GM18868 (cell line): ENCODE data around the gene PEX5L.

Experiments used
- ATAC-seq: cut with Tn5 transposase; IDR thresholded peaks from one replicate; pipeline ENCODE4 v1.9.1; 2021; ENCODE audit warnings: mild to moderate bottlenecking, moderate library complexity; ENCODE audit not compliant: unreplicated experiment

PEX5L gene

DNA sequence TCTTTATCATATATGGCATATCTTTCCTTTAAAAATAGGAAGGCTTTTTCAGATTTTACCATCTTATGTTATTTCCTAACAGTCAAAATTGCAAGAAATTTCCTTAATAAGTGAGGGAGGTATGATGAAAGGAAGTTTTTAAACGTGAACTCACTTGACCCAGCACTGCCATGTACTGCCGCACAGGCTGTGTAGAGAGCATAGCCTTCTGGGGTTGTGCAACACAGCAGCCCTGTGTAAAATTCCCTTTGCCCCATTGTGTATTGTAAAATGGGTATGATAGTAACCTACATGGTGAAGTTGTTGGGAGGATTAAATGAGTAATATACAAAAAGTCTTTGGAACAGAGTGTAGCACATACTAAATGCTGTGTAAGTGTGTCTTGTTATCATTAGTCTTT is 78.6 kb downstream of the PEX5L start:
- ATAC-seq = no peak

DNA sequence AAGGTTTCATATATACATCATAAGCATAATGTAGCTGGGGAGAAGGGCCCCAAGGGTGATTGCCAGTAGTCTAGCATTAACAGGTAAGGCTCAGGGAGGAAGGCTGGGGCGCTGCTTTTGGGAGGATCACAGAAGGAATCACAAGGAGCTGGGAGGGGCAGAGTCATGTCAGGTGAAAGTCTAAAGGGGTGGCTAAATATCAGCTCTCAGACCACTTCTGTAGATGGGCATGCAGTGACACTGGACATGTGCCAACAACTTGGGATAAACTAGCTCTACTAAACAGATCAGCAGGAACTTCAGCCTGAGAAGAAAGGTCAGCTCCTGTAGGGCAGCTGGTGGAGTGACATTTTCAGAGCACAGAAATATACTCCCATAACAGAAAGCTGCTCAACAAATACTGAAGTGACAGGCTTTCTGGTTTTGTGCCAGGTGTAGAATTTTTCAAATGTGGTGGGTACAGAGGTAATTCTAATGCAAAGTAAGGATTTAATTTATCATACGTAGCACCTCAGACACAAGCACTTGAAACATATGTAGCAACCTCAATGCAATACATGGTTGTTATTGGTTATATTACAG is 79.4 kb downstream of the PEX5L start:
- ATAC-seq = no peak

DNA sequence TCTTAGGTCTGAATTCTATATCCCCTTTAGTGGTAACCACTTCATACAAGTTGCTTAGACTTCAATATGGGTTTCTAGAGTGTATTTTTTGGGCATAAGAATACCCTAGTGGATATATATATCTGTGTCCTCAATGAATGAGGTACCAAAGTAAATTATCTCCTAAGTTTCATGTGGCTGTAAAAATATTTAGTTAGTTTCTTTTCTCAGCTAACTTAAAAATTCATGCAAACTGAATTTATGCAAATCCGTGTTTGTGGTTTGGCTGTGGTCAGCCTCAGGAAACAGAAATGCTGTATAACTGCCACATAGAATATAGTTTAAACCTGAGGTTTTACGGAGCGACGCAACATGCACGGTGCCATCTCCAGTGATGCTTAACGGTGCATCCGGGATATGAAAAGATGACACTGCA is 80.3 kb downstream of the PEX5L start:
- ATAC-seq = peak; percentile 92

DNA sequence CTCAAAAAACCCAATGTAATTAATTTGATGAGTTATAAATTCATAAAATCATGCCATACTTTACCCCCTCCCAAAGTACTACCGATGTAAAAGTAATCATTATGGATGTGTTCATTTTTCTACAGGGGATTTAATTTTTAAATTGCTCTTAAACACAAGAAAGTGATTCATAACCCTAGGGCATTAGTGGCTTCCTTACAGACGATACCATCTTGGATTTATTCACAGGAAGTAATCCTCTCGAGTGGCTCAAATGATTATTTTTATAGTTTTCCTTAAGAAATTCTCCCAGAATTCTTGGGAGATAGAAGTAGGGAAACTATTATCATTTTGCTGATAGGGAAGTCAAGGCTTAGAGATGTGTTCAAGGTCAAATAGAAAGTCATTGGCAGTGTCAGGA is 80.9 kb downstream of the PEX5L start:
- no peak for ATAC-seq

DNA sequence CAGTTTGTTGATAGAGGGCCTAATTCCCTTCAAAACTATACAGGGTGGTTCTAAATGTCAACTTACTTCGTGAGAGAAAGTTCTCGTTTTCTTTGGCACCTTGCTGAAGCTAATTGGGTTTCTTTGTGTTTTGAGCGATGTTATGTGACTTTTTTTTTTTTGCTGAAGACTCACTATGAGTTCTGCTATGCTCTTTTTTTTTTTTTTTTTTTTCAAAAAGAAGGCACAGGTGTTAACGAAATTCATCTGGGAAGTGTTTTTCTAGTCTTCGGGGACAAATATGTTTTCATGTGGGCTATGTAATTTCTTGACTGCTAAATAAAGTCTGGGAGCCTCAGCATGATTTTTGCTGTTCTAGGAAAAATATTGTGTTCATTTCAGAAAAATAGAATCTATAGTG is 81.5 kb downstream of the PEX5L start:
- no peak for ATAC-seq

DNA sequence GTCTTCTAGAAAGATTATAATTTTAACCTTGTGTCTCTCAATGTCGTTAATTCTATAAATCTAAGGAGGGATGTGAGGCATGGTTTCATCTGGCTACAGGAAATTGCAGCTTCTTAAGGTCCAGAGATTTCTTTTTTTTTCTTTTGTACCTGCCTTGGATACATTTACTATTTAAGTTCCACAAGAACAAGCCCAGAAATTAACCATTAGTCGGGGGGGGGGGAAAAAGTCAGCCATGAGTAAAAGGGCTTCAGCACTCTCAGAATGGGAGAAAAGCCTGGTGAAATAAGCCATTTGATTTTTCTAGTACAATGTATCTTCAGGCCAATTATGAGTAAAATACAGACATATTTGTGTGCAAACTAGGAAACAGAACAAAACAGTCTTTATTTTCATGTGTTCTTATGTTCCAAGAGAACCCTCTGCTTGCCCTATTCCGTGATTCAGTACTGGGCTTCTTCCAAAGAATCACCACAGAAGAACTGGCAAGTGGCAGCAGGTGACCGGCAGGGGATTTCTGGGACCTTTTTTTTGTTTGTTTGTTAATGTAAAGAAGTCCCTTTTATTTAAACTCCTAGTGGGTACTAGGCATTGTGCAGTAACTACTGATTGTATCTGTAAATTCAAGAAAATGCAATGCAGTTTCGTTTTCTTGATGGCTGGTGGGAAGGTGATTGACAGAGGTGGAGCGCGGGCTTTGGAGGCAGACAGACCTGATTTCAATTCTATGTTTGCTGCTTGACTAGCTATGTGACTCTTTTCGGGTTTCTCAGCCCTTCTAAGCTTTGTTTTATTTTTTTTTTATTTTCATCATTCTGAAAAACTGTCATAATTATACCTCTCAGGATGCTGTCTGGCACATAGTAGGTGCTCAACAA is 82.5 kb downstream of the PEX5L start:
- ATAC-seq = no peak

DNA sequence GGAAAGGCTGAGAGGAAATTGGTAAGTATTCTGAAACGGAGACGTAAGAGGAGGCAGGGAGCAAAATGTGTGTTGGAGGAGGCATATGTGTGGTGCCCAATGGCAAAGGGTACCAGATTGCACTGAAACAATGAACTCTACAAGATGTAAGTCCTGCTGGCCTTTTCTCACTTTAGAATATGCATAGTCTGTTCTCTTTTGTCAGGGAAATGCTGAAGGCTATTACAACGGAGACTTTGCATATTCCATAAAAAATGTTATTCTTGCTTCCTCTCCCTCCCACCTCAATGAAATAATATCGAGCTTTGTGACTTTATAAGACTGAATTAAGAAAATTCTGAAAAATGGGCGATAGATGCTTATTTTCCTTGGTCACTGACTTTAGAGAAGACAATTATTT is 85.9 kb downstream of the PEX5L start:
- ATAC-seq = no peak

DNA sequence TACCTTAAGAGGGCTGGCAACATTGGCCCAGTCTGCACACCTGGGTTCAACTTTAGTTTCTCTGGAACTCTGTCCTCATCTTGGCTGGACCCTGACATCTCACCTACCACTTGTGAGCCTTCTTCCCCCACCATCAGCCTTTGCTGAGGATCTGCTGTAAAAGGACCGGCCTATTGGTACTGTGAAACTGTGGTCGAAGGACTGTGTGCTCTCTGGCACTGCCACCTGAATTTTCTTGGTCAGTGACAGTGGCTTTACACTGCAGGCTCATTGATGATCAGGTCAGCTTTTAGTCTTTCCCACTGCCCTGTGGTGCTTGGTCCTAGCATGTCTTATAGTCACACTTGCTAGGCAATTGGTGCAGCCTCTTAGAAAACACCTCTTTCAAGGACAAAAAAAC is 86.9 kb downstream of the PEX5L start:
- ATAC-seq = no peak

DNA sequence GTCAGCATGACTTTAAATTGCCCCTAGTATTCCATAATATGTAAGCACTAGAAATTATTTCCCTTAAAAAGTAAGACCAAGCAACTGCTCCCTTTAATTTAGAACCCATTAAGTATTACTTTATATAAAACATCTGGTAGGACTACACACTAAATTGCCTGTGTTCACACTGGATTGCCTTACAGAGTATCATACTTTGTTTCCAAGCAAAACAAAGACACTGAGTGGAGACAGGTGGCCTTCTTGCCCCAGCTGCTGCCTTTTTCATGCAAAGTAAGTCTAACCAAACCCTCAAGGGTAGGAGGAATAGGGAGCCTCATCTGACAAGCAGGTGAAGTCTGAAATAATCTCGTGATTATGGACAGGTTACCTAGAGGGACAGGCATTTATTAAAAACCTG is 87.3 kb downstream of the PEX5L start:
- no peak for ATAC-seq

DNA sequence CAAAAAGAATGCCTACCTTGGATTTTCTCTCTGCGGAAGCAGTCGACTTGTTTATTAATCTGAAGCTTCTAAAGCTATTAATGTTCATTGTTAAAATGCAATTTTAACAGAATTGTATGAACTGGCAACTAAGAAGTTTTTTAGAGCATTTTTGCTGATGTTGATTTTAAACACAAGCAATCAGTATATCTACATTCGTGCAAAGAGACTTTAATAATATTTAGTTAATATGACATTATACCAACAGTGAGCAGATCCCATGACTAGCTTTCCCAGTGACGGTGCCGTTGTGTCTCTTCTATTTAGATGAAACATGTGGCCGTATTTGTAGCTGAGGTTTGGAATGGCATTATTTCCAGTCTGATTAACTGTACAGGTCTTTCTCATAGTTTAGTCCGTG is 88.0 kb downstream of the PEX5L start:
- no peak for ATAC-seq

DNA sequence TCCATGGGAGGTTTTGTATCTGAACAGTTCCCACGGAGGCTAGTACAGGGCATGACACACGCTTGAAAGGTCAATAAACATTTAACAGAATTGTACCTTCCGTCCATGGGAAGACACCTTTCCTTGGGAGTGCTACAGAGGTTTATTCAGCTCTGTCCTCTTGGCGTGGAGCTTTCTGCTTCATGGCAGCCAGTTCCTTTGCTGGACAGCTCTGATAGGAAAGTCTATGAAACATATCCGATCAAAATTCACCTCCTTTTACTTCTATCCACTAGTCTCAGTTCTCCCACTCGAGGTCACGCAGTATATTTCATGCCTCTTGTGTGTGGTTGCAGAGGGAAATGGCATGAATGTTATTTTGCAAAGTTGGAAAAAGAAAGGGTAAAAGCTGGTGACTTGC is 91.2 kb downstream of the PEX5L start:
- no peak for ATAC-seq

DNA sequence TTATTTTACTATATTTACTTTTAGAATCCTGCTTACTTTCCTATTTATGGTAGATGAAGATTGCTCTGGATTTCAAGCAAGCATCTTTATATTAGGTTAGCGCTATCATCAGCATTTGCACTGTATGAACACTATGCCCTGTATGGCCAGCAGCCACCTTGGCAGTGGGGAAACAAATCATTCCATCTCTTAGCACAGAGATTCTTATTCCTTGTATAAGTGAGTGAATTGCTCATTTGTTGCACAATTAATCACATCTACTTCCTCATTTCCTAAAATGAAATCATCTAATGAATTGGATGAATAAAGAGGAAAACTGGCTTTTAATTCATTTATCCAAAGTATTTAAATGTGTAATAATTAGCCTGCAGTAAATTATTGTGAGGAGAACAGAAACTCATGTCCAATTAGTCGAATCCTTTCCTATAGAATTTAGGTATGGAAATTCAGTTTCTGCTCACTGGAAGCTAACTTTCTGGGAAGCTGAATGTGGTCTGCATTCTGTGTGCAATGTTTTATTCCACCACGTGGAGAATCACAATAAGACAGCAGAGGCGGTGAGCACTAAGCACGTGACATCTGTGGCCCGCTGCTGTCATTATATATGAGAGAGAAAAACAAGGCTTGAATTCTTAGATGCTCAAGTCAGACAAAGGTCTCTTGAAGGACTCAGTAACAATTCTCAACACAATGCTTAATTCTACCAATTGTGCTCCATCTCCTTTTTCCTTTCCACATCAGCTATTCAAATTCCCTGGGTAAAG is 93.4 kb downstream of the PEX5L start:
- ATAC-seq = no peak

DNA sequence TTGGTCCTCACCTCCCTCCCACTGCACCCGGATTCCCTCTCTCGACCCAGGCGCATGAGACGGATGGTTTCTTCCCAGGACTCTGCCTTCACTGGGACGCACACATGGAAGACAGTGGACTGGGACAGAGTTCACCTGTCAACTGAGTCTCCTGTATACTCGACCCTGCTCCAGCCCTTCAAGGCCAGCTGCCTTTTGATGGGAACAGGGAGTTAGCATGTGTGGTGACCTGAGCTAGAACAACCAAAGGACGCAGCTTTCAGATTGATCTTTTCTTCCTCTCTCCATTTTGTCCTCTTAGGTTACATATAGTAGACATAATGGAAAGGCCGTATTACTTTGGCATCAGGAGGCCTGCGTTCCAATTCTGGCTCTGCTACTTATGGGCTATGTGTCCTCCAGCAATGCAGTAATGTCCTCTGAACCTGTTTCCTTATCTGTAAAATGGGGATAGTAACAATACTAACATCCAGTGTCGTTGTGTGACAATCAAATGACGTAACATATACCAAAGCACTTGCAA is 94.1 kb downstream of the PEX5L start:
- ATAC-seq = no peak

DNA sequence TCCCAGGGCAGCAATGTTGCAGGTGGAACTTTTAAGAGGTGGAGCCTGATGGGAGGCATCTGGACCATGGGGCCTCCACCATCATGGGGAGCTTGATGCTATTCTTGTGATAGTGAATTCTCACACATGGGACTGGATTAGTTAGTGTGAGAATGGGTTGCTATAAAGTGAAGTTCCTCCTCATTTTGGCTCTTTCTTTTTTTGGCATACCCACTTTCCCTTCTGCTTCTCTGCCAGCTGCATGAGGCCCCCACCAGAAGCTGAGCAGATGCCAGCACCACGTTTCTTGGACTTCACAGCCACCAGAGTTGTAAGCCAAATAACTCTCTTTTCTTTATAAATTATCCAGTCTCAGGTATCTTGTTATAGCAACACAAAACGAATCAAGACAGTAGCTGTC is 101.0 kb downstream of the PEX5L start:
- ATAC-seq = no peak

DNA sequence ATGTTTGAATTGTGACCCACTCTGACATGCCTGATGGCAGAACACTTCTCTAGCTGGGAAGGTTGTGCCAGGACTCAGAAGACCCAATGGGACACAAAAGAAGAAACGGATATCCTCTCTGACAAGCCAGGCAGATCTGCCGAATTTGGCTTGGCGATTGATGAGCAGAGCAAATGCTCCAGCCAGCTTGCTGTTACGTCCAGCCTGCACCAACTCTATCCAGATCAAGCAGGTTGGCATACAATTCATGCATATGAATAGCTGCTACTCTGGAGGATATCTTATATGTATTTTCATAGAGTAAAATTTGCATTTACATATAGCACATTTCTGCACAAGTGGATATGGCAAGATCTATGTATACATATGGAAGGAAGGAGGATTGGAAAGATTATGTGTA is 102.8 kb downstream of the PEX5L start:
- no peak for ATAC-seq

DNA sequence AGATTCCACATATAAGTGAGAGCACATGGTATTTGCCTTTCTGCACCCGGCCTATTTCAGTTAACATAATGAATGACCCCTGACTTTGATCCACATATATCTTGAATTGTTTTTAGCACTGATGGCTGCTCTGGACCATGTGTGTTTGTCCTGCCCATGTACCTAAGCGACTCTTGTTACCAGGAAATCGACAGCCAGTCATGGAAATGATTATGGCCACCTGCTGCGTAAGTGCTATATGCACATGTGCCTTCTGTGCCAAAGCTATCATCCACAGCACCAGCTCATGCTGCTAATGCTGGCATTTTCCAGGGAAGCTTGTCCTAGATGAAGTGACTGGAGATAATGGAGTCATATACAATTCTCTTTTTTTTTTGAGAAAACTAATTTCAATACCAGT is 103.7 kb downstream of the PEX5L start:
- no peak for ATAC-seq

DNA sequence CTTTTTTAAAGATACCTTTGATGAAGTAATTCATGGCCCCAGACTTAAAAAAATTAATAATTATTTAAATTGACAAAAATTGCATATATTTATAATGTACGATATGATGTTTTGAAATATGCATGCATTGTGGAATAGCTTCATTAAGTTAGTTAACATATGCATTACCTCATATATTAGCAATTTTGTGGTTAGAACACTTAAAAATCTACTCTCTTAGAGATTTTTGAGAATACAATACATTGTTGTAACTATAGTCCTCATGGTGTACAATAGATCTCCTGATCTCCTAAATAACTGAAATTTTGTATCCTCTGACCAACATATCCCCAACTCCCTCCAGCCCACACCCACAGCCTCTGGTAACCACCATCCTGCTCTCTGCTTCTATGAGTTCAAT is 104.1 kb downstream of the PEX5L start:
- no peak for ATAC-seq

DNA sequence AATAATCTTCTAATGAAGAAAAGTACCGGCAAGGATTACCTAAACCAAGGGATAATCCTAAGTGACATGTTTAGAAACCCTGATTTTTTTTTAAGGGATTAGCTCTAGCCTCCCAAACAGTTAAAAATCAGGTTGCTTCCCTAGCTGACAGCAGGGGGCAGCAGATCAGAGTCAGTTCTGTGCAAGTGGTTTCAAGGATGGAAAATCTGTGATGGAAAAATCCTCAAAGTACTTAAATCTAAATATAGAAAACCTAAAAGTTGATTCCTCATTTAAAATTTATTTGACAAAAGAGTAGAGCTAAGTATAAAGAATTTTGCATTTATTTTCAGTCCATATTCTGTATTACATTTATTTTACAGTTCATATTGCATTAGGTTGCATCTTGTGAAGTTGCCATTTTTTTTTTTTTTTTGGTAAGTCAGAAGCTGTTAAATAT is 107.6 kb downstream of the PEX5L start:
- ATAC-seq = peak; percentile 67

DNA sequence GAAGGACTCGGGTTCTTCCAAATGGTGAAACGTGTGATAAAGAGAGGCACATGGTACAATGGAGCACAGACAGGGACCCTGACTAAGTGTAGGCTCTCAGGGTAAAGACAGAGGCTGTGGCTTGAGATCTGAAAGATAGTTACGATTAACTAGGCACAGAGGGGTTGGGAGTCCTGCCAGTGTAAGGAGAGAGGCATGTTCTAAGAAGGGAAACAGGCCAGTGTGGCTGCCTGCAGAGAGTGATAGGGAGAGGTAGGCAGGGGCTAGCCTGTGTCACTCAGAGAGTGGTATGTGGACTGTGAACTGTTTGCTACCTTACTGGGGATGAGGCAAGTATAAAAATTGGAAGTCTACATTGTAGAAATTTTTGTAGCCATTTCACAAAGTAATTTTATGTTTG is 109.5 kb downstream of the PEX5L start:
- no peak for ATAC-seq

DNA sequence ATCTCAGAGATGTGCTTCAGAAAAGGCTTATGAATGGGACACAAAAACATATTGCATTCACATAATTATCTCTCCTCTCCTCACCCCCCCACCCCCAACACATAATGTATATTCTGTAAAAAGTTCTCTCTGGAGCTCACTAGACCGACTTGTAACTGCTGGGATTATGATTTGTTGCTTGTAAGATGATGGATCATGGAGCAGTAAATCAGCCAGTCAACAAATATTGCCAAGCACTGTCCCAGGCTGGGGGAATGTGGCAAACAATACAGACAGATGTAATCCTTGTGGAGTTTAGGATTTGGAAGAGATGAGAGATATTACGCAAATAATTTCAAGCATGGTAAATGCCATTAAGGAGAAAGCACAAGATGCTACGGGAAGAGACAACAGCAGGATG is 114.8 kb downstream of the PEX5L start:
- no peak for ATAC-seq

DNA sequence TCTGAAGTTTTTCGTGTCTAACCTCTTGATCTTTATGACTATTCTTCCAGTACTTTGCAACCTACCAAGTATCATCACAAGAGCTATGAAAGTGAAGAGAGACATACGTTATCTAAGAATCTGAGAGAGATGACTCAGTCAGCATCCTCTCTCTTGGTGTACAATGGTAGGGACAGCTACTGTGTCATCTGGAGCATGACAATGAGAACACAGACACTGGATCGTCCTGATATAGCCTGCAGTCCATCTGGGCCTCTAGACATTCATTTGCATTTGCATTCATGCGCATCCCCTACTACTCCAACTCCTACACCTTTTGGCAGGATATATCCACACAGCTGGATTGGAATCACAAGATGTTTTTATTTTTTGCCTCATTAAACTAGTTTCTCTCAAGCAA is 115.2 kb downstream of the PEX5L start:
- ATAC-seq = peak; percentile 100
